Superior temporal gyrus (tissue), 1 donor: ENCODE data around the gene GNB1L.

Experiments used
- DNase-seq: peaks from one replicate; pipeline ENCODE4 v3.0.0-alpha.2; 2016; ENCODE audit errors: extremely low spot score

Gene GNB1L

DNA sequence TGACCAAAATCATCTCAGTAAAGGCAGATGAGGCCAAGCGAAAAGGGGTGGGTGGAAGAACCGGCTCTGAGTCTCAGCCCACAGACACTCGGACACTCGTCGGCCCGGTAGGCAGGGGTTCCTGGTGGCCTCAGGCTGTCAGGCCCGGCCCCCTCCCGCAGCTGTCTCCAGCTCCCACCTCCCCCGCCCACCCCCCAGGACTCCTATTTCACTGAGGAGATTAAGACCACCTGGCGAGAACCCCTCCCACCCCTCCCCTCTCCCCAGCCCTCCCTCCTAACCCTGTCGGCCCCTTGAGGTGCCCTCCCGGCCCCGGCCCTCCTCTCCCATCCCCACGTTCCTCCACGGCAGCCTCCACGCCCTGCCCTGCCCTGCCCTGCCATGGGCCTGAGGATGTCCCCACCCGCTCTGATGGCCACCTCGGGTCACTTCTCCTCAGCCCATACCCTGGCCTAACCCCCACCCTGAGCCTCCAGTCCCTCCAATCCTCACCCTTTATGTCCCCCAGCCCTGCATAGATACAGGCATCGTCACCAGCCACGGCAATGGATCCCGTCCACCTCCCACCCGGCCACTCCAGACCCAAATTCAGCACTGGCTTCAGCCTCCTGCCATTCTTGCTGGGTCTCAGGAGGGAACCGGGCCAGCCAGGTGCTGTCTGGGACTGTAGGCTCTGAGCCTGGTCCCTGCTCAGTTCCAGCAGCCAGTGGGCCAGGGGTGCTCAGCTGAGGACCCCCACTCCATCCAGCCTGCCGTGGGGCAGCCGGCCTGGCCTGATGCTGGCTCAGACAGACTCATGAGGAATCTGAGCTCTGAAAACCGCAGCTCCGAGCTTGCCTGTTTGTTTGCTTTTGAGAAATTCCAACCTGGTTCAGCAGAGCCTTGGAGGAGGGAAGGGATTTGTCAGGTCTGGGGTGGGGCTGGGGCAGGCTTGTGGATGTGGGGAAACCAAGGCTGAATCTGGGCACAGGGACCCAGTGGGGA lies 103.9 kb downstream of the GNB1L start:
- DNase-seq, result no peak

DNA sequence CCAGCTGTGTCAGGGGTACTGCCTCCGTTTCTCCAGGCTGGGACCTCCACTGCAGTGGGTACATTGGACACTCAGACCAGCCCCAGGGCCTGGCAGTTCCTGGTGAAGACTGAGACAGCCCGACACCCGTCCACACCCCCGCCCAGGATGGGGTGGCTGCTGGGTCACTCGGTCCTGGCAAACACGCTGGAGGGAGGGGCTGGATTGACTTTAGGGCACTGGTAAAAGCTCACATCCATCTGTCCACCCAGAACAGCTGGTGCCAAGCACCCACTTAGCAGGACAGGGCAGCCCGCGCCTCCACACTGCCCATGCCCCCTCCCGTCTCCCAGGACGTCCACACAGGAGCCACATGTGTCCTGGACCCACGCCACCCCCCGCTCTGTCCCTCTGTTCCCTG lies 104.8 kb downstream of the GNB1L start:
- no peak for DNase-seq

GRCh38 chr22:19748991-19749664 lies 105.5 kb downstream of the GNB1L start:
- DNase-seq, result no peak

DNA sequence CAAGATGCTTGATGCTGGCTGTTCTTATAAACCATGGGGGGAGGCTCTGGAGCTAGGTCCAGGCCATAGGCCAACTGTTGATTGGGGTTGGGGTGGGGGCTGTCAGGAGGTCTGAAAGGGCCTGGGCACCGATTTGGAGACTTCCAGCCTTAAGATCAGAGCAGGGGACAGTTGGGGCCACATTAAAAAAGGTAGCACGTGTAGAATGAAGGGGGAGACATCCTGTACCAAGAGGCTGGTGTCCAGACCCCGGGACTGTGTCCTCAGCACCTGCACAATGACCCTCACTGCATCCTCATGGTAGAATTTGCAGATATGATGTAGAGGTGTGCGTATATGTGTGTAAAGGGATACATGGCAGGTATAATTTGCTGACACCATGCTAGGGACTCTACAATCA lies 106.5 kb downstream of the GNB1L start:
- DNase-seq, result no peak

DNA sequence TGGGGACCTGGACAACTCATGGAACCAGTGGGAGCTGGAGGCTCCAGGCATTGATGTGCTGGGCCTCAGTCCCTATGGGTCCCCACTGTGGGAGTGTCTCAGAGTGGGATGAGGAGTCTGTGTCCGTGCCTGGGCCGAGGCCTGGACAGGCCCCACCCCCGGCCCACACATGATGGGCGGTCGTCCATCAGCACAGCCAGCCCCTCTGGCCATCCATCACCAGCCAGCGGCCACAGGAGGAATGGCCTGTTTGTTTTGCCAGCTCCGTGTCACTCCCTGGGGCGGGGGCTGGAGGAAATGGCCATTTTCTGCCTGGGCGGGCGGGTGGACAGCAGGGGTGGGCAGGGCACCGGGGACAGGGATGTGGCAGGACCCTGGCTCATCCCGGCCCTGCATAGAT lies 107.1 kb downstream of the GNB1L start:
- no peak for DNase-seq

- no peak for DNase-seq
Measured at GRCh38 chr22:19746726-19747125, 107.9 kb downstream of the GNB1L start.

- DNase-seq, result no peak
Measured at GRCh38 chr22:19745155-19746101, 109.2 kb downstream of the GNB1L start.

GRCh38 chr22:19744350-19745006 lies 110.2 kb downstream of the GNB1L start:
- DNase-seq, result no peak

GRCh38 chr22:19743651-19744050 lies 111.0 kb downstream of the GNB1L start:
- DNase-seq, result no peak

DNA sequence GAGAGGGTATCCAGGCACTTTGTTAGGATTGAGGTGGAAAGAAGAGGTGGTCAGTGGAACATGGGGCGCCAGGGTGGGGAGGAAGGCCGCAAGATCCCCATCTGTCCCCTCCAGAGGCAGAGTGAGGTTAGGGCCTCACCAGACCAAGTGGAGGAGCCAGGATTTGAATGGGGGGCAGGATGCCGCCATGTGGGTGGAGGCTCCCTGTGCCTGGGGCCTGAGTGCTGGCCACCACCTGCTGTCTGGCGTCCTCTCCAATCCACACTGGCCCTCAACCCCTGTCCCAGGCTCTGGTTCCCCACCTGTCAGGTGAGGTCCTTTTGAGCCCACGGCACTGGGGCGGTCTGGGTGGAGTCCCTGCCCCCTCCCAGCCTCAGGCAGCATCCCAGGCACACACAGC lies 111.6 kb downstream of the GNB1L start:
- DNase-seq, result no peak

- DNase-seq, result no peak
Measured at GRCh38 chr22:19742160-19743066, 112.3 kb downstream of the GNB1L start.

GRCh38 chr22:19741053-19741452 lies 113.6 kb downstream of the GNB1L start:
- DNase-seq, result no peak

DNA sequence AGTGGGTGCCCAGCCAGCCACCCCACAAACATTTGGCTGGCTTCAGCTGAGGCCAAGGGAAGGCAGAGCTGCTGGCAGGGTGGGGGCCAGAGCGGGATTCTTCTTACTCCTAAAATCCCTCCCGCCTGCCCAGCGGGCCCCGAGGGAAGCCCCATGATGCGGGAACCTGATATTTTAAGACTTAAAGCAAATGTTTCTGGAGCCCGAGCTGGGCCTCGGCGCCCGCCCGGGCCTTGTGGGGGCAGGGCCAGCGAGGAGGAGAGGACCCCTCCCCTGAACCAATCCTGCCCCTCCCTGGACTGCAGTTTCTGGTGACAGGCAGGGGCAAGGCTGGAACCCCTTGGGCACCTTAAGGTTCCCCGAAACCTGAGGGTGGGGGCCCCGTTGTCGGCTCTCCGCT lies 114.1 kb downstream of the GNB1L start:
- no peak for DNase-seq

DNA sequence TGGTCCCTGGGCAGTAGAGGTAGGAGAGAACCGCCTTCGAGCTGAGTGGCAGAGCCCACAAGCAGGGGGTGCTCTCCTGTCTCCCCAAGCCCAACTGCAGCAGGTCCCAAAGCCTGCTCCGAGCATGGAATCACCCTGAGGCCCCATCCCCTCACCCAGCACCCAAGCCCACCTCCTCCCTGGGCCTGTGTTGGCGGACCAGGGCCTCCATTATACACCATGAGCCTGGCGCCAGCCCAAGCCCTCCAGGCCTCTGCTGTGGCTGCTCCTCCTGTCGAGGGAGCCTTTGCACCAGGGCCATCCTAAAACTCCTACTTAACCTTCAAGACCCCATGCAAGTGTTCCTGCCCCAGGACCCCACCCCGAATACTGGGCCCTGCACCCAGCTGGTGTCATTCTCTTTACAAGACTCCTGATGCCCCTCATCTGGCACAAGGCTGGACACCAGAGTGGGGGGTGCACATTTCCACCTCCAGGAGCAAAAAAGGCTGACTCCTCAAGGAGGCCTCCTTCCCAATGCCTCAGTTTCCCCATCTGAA lies 114.7 kb downstream of the GNB1L start:
- DNase-seq, result no peak

DNA sequence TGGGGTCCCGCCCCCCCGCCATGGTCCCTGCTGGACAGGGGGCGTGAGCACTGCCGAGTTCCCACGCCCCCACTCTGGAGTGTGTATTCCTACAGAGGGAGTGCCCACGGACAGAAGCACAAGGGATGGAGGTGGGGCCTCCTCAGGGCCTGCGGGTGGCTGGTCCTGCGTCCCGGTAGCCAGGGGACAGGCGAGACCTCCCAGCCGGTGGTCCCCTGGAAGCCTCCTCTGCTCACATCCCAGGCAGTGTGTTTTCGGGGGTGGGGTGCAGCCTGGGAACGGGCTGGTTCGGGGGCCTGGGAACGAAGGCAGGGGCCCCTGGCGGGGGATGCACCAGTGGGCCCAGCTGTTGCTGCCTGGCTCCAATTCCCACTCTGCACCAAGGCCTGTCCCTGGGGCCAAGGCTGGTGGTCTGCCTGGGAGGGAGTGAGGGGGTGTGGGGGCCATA lies 115.2 kb downstream of the GNB1L start:
- no peak for DNase-seq

DNA sequence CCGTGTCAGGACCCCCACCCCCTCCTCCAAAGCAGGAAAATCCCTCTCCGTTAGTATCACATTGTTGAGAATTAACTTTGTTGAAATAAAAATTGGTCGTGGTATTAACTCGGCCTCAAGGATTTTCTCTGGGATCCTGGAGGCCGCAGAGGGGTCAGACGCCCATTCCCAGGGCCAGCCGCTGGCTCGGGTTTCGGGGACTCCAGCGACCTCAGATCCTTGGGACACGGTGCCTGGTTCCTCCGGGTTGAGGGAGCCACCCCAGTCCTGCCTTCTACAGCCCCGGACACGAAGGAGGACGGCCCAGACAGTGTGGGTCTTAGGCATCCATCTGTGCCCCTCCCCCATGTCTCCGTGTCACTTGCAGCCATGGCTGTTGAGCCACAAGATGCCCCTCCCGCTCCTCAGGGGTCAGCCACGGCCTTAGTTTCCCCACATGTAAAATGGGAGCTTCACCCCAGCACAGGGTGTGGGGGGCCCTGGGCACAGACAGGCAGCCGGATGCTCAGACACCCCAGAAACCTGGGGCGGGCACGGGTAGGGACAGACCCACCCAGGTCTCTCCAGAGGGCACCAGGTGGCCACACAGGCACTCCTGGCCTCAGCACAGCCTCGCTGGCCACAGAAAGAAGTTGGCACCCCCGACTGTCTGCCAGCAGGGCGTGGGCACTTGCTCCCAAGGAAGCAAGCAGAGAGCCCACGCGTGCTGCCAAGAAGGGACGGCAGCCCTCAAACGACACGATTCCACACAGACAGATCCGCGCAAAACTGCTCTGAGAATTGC lies 115.8 kb downstream of the GNB1L start:
- DNase-seq, result no peak

DNA sequence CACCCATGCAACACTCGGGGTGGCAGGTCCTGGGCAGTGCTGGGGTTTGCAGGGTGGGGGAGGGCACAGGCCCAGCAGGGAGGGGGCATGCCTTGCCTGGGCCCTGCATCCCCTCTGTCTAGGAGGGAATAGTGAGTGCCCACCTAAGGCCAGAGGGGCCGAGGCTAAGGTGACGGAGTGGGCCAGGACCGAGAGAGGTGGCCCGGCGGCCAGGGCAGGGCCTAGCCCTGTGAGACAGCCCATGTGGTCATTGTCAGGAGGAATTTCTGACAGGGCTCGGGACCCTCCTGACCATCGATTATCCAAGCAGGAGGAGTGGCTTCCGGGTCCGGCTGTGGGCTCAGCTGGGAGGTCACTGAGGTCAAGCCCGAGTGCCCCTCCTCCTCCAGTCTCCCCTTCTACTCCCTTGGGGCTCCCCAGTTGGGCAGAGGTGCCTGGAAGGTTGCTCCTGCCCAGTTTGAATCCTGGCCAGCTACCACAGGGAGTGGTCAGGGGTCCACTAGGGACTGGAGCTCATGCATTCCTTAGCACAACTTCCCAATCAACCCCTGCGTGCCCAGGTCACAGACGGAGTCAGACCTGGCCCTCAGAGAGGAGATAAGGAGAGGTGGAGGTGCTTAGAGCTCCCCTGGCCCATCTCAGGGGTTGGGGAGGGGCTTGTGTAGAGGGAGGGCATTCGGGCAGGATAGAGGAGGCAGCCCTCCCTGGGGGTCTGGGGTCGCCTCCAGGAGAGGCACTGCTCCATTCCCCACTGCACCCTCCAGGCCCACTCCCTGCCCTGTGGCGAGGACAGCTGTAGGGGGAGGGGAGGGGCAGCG lies 116.6 kb downstream of the GNB1L start:
- DNase-seq, result no peak
